Activated CD4-positive, alpha-beta T cell treated with anti-CD3 and anti-CD28 coated beads, Interleukin-2, amount 50 U/mL, for 1 hour (primary cell): Measurements from ENCODE around the gene CCDC92B.

ENCODE experiments used
- DNase-seq: peaks from one replicate; pipeline ENCODE4 v3.0.0-alpha.2; 2020

Gene CCDC92B

DNA sequence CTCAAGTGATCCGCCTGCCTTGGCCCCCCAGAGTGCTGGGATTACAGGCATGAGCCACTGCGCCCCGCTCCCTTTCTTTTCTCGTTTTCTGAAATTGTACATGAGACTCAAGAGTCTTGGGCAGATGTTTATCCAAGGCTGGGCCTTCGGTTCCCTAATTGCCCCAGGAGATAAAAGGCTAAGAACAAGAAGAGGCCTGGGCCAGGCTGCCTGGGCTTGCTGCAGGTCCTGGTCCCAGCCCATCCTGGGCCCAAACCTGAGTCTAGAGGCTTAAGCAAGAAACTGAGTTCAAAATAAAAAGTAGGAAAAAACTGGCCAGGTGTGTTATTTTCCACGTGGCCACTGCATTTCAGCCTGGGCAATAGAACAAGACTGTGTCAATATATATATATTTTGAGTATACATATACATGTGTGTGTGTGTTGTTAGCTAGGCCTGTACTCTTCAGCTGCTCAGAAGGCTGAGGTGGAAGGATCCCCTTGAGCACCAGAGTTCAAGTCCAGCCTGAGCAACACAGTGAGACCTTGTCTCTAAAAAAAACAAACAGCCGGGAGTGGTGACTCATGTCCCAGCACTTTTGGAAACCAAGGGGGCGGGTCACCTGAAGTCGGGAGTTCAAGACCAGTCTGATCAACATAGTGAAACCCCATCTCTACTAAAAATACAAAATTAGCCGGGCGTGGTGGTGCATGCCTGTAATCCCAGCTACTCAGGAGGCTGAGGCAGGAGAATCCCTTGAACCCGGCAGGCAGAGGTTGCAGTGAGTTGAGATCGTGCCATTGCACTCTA, 31.1 kb downstream of the CCDC92B start:
- no peak for DNase-seq

DNA sequence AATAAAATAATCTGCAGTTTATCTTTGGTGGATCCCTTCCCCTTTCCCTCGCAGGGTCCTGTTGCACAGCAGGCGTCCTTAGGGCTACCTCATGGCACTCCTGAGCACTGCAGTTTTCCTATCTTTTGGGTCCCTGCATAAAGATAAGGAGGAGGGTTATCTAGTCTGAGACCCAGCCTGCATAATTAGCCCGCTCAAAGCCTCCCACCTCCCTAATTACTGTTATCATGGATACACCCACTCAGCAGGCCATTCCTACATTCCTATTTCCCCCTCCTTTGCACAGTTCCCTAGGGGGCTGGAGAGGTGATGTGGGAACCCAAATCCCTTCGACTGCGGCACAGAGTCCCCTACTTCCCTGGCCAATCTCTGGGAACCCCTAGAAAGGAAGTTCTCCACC, 32.8 kb downstream of the CCDC92B start:
- DNase-seq, result no peak

DNA sequence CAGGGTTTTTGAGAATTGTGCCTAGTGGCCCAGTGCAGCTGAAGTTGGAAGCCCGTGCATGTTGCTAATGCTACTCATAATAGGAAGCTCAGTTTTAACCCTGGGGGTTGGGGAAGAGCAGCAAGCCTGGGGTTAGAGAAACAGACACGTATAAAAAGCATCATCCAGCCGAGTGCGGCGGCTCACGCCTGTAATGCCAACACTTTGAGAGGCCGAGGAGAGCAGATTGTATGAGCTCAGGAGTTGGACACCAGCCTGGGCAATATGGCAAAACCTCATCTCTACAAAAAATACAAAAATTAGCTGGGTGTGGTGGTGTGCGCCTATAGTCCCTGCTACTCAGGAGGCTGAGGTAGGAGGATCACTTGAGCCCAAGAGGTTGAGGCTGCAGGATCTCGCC, 35.6 kb downstream of the CCDC92B start:
- DNase-seq, result no peak

DNA sequence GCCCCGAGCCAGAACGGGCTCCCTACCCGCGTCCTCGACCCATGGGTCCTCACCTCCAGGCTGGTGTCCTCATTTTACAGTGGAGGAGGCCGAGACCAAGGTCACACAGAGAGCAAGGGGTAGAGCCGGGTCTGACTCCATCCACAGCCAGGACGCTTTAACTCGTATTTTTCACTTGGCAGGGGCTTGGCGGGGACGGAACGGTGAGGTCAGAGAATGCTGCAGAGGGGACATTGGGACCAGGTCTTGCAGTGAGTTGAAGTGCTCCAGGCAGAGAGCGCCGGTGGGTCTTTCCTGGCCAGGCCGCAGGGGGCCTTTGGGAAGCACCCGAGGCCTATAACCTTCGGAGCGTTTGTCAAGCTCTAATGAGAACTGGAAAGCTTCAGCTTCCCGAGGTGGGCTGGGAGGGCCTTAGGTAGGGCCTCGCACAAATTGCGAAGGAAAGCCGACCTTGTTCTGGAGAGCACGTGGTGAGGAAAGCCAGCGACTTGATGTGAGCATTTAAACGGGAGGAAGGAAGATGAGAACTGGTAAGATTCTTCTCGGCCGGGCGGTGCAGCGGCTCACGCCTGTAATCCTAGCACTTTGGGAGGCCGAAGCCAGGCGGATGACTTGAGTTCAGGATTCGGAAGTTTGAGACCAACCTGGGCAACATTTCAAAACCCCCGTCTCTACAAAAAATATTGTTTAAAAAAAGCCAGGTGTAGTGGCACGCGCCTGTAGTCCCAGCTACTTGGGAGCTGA, 37.0 kb downstream of the CCDC92B start:
- no peak for DNase-seq

DNA sequence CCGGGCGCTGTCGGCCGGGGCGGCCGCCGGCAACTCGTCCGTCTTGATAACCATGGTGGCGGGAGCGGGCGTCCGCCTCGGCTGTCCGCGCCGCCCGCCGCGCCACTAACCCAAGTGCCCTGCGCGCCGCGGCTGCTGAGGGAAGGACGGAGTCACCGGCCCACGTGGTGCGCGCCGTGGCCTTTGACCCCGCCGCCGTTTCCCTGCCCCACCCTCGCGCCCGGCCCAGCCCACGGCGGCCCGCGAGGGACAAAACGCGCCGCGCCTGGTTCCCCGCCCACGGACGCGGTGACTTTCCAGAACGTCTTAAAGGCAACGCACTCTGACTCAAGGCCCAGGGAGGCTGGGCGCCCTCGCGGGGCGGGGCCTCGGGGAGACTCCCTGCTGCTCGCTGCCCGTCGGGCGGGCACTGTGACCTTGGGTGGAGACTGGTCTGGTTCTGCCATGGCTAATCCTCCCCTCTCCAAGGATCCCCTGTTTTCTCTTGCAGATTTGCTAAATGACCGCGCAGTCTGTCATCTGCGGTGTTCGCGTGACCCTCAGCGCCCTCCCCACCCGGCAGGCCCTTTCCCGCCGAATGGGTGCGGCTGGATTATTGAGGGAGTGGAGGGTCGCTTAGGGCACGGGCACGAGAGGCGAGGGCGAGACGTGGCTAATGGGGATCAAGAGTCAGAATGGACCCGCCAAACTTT, 37.7 kb downstream of the CCDC92B start, which contains the start of gene CLUH:
TSS of gene CLUH (minus strand) at position 157 of the 692 bp plus-strand sequence. CDS start at position 54, 103 bp downstream.
- peak; percentile 94 for DNase-seq

DNA sequence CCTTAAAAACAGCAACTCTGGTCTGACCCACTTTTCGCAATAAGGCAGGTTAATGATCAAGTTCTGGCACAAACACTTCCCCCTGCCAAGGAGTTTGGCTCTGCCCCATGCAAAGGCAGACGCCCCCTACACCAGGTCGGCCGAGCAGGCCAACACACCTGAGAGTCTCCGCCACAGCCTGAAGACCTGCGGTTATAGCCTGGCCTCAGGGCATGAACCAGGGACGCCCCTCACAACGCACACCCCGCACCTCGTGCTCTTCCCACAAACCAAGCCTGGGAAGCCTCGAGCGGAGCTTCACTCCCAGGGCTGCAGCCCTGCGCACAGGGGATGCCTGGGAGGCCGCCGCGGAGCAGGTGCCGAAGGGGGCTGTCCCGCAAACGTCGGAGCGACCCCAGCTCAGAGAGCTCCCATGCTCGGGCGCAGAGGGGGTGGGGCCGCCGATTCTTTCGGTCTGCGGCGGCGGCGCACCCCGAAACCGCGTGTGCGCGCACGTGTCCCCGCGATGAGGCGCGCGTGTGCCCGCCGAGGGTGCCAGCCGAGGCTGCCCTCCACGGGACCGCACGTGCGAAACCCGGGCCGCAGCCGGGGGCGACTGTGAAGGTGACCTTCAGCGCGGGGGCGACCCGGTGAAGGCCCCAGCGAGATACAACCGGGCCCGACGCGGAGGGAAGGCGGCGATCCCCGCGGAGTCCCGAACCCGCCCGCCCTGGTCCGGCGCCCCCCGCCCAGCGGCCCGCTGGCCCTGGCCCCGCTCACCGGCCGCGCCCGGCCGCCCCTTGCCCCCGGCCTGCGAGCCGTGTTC, 38.4 kb downstream of the CCDC92B start:
- peak; percentile 30 for DNase-seq

DNA sequence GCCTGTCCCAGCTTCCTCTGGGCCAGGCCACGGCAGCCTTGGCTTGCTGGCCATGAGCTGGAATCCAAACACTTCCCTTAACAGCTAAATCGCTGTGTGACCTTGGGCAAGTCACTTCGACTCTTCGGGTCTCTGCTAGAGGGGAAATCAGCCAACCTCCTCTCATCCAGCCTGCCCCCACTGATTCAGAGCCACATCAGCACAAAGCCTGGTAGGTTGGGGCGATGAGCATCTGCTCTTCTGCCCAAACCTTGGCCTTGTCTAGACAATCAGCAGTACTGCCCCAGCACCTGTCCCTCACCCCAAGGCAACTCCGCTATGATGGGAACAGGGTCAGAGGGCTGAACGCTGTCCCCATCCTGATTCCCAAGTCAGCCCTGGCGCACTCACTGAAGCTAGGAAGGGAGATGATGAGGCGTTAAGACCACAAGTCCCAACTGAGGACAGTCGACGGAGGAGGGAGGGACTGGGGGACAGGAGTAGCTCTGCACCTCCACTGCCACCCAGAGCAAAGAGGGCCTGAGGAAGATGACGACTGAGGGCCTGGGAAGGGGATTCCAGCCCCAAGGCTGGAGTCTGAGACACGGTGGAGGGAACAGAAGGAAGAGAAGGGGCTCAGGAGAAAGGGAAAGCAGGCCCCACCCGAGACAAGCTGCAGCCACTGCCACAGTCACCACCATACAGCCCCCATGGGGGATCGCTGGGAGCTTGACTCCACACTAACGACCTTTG, 39.2 kb downstream of the CCDC92B start:
- DNase-seq, result no peak

DNA sequence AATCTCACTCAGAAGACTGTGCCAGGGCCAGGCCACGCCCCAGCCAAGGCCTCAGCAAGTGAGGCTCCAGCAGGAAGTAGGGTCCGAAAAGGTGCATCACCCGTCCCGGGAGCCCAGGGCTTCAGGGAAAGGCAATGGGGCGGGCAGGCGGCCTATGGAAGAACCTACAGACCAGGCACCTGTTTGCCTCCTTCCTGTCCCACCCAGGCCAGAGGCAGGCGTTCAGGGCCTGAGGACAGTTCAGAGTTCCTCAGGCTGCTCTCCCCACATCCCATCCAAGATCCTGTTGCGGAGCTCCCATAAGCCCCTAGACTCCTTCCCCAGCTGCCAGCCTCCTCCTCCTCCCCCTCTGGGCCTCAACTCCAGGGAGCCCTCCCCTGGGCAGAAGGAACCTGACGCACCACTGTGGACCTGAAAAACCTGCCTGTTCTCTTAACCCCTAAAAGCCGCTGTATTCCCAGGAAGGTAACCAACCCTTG, 40.2 kb downstream of the CCDC92B start:
- no peak for DNase-seq

DNA sequence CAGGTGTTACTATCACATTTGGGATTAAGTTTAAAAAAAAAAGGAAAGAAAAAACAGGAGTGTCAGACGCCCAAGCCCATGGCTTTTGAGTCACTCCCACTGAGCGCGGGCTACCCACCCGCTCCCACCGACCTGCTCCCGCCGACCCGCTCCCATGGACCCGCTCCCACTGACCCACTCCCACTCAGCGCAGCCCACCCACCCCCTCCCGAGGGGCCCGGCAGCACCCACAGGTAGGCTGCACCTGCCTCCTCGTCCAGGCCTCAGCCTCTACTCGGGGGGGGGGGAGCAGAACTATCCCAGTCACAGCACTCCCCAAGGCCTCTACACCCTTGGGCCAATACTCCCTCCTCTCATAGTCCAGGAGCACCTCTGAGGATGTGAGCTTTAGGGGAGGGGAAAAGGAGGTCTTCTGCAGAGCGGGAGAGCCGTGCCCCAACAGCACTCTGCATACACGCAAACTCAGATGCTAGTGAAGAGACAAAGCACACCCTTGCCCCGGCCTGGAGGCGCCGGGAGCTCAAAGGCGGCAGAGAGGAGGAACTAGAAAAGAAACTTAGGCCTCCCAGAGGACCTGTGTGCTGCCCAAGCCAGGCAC, 40.8 kb downstream of the CCDC92B start:
- no peak for DNase-seq

DNA sequence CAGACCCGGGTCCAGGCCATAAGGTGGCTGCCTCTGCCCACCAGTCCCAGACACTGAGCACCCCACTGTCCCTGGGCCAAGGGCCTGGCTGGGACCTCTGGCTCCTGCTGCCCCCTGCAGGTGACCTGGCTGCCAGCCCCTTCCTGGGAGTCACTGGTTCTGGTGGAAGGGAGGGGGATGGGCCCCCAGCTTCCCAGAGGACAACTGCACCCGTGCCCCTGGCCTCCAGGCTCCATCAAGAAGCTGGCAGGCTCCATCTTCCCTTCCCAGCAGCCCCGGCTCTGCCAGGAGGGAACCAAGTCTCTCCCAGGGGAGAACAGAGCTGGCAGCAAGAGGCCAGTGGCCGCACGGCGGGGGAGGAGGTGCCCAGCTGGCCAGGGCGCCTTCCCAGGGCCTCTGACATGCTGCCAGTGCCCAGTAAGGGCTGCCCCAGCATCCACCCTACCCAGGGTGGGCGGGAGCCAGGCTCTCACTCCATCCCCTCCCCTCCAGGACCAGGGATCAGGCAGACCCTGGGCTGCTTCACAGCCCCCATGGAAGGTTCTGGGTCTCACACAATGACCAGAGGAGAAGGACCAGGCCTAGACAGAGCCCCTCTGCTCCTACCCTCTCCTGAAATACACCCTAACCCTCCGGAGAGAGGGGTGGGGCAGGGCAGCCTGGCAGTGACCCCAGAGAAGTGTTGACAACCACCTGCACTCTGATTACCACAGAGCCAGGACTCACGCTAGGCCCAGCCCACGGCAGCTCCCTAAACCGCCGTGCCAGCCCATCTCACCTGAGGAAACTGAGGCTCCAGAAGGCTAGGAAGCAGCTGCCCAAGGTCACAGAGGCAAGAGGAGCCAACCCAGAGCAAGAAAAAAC, 41.5 kb downstream of the CCDC92B start:
- DNase-seq, result no peak

DNA sequence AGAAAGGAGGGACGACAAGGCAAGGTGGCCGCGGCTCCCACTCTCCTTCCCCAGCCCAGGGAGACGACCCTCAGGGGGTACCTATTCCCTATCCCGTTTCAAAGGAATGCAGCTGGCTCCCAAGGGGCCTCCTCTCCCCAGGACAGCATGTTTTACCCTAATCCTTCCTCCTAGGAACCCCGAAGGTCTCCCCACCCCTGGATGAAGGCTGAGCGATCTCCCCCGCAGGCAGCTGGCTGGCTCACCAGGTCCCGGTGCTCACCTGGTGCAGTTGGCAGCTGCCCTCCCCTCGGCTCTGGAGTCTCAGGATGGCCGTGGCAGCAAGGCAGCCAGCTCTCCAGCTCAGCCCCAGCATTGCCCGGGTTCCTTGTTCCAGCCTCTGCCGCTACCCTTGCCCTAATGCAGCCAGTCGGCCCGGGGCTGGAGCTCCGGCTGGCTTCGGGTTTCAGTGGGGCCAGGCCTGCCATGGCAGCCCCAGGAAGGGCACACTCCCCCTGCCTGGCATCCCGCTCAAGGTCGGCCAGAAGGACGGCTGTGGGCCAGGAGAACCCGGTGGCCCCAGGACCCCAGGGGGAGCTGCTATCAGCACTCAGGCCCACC, 42.4 kb downstream of the CCDC92B start:
- DNase-seq, result no peak

DNA sequence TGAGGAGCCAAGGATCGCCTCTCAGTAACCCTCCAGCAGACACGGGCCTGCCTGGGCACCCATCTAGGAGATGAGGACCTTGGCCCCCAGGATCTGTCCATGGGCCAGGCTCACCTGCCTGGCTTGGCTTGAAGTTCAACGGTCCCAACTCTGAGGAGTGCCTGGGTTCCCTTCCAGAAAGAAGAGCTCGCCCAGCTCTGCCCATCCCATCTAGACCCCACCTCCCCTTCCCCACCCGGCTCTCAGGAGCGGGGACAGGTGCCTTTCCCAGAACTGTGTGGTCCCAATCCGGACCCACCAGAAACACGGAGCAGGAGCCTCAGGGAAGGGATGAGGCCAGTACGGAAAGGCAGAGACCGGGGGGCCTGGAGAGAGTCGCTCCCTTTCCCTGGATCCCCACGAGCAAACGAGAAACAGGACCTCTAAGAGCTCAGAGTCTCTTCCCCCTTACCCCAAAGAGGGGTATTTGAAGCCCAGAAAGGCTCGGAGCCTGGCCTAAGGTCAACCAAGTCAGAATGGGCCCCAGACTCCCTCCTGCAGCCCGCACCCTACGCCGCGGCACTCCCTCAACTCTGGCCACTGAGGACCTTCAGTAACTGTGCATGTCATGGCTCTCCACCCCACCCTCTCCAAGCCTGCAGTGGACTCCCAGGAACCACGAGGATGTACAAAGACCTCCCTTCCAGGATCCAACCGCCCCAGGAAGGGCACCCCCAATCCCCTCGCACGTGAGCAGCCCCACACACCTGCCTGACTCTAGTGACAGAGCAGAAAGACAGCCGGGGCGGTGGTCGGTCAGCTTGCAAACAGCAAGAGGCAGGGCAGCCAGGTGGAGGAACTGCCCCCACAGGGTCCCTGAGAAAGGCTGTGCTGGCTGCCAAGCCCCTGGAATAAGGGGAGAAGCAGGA, 43.3 kb downstream of the CCDC92B start:
- no peak for DNase-seq

DNA sequence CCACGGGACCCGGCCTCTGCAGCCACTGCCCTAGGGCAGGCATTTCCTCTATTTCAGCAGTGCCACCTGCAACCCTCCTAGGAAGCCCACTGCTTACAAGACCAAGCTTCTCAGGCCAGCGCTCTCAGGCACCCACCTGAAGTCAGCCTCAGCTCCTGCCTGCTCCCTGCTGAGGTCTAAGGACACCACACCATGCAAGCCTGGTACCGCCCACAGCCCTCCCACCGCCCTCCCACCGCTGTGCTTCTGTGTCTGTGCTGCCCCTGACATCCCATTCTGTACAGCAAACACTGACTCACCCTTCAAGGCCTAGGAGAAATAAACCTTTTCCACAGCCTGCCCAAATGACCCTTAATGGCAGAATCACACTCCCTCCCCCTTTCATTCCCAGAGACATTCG, 44.2 kb downstream of the CCDC92B start:
- no peak for DNase-seq

DNA sequence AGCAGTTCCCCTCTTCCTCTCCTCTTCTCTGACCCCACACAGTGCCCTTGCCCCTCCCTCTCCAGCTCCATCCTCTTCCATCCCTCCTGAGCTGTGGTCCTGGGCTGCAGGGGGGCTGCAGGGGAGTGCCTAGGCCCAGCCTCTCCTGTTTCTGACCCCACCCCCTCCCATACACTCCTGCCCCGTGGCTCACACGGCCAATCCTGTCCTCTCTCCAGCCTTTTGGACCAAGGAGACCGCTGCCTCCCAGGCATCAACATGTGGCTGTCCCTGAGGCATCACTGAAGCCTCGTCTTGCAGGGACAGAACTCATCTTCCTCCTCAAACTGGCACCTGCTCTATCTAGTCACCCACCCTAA, 44.6 kb downstream of the CCDC92B start:
- DNase-seq, result no peak

DNA sequence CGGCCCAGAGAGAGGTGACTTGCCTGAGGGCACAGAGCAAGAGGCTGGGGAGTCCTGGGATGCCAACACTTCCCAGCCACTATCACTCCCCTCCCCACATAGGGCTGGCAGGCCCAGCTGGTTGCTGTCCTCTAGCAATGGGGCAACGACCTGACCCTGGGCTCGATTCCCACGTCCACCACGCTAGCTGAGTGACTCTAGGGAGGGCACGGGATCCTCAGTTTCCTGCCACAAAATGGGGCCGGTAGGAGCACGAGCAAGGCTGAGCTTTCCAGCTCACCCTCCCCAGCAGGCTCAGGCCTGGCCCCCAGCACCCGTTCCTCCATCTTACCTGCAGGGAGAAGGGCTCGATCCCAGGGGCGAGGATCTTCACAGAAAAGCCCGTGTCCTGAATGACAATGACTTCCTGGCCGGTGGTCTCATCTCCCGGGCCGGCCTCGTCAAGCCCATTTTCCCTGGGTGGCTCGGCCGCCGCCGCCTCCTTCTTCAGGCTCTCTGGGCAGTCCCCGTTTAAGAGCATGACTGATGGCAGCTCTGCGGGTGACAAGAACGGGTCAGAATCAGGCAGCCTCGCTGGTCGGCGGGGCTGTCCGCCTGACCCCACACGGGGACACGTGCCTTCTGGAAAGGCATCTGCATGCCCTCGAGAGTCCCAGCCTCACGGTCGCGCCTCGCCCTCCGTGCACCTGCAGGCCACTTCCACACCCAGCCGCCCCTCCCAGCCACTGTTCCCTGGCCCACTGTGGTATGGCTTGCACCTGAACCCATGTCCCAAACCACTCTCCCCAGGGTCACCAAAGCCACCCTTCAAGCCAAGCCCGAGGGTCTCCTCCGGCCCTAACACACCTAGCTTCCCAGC, 45.2 kb downstream of the CCDC92B start:
- no peak for DNase-seq

DNA sequence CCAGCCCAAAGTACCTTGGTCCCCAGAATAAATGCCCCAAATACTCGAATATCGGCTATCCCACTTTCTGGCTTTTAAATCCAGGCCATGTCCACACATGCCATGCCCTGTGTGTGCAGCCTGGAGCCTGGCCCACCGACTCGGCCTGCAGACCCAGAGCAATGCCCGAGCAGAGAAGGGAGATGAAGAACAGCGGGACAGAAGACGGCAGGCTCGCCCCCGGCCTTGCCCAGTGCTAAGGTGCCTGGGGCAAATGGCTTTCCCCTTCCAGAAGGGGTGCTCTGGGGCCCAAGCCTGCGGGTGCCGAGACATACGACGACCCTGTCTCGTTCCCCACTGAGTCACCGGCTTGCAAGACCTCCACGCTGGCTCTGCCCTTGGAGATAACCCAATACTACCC, 45.8 kb downstream of the CCDC92B start:
- DNase-seq, result no peak

DNA sequence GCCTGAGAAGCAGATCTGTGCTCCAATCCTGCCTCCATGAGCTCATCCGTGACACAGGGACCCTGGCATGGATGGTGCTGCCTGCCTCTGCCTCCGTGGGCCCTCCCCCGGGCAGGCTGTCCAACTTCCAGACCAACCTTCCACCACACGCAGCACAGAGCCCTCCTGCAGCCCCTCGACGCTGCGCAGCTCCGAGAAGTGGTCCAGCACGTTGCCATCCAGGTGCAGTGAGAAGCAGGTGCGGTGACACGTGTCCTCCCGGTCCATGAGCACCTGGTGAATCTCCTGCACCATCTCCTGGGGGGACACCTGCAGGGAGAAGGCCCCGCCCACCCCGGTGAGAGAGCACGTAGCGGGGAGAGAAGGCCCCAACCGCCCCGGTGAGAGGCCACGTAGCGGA, 46.3 kb downstream of the CCDC92B start:
- DNase-seq, result no peak
